HG03571 (cell line): ENCODE measurements around the gene CCT8L2.
"Not testable (repeated sequence)": the region's sequence is repeated elsewhere in the genome, so short reads cannot be mapped to it uniquely, and the experiment has no call there.

Experiments used
- ATAC-seq: cut with Tn5 transposase; IDR thresholded peaks from one replicate; pipeline ENCODE4 v1.9.1; 2021; ENCODE audit not compliant: unreplicated experiment

The CCT8L2 gene

GRCh38 chr22:16595251-16595650 is 2.6 kb upstream of the CCT8L2 start:
- not testable (repeated sequence) for ATAC-seq

- ATAC-seq, result no peak
These were observed 1.4 kb upstream of the CCT8L2 start for GRCh38 chr22:16594026-16594425.

GRCh38 chr22:16592231-16592630 is 379 bp downstream of the CCT8L2 start:
- ATAC-seq, result not testable (repeated sequence)

GRCh38 chr22:16591136-16591535 is 1.5 kb downstream of the CCT8L2 start:
- ATAC-seq, result not testable (repeated sequence)

- no peak for ATAC-seq
These were observed 5.6 kb downstream of the CCT8L2 start for GRCh38 chr22:16586991-16587390.

GRCh38 chr22:16586170-16586569 is 6.4 kb downstream of the CCT8L2 start:
- no peak for ATAC-seq

GRCh38 chr22:16580872-16581271 is 11.7 kb downstream of the CCT8L2 start:
- not testable (repeated sequence) for ATAC-seq

GRCh38 chr22:16569240-16569834 is 23.3 kb downstream of the CCT8L2 start:
- ATAC-seq, result not testable (repeated sequence)

- no peak for ATAC-seq
These were observed 24.2 kb downstream of the CCT8L2 start for GRCh38 chr22:16568425-16568758.

GRCh38 chr22:16567617-16568424 is 24.8 kb downstream of the CCT8L2 start:
- ATAC-seq, result not testable (repeated sequence)

GRCh38 chr22:16566421-16567151 is 26.0 kb downstream of the CCT8L2 start:
- ATAC-seq, result not testable (repeated sequence)

GRCh38 chr22:16565585-16566420 is 26.8 kb downstream of the CCT8L2 start:
- ATAC-seq, result not testable (repeated sequence)

- not testable (repeated sequence) for ATAC-seq
These were observed 27.6 kb downstream of the CCT8L2 start for GRCh38 chr22:16564837-16565584.

GRCh38 chr22:16563555-16564520 is 28.8 kb downstream of the CCT8L2 start:
- ATAC-seq, result no peak

GRCh38 chr22:16562711-16563554 is 29.7 kb downstream of the CCT8L2 start:
- no peak for ATAC-seq

- not testable (repeated sequence) for ATAC-seq
These were observed 31.4 kb downstream of the CCT8L2 start for GRCh38 chr22:16561093-16561658.

- ATAC-seq, result not testable (repeated sequence)
These were observed 32.0 kb downstream of the CCT8L2 start for GRCh38 chr22:16560651-16561050.

- not testable (repeated sequence) for ATAC-seq
These were observed 32.6 kb downstream of the CCT8L2 start for GRCh38 chr22:16559996-16560395.
